Gastrocnemius medialis (tissue), 4 donors: ENCODE results near the gene PDE4C. TPM values are rescaled to one million over a fixed set of nuclear protein-coding genes. Genes with fewer than 3 reads are reported as not detected.

Source experiments
- ATAC-seq, 2 donors: fragments of 150-250 bp; one replicate each; pipeline ENCODE4 v1.9.1; 2016
- DNase-seq, 2 donors: peaks; one replicate each; pipeline ENCODE4 v3.0.0-alpha.2; 2019
- H3K27ac ChIP-seq, 4 donors: fragments of 200-600 bp; sonication (generic); 1 replicate in 1 of 4; 2 replicates in 3 of 4; pipeline ENCODE4 v1.5.1; 2016 to 2018; ENCODE audit warnings: mild to moderate bottlenecking in 2 of 4, moderate library complexity in 1 of 4
- H3K27me3 ChIP-seq, 3 donors: fragments of 200-600 bp; sonication (generic) in 2 of 3; 1 replicate in 1 of 3; 2 replicates in 2 of 3; pipeline versions ENCODE4 v1.5.1 to v1.6.0; 2016 to 2019; ENCODE audit warnings: mild to moderate bottlenecking in 1 of 3, moderate library complexity in 1 of 3
- H3K36me3 ChIP-seq, 2 donors: fragments of 200-600 bp; sonication (generic) in 1 of 2; one replicate each; pipeline ENCODE4 v1.5.1; 2017 to 2018
- H3K4me1 ChIP-seq, 2 donors: fragments of 200-600 bp; sonication (generic) in 1 of 2; one replicate each; pipeline ENCODE4 v1.5.1; 2016 to 2017; ENCODE audit warnings: mild to moderate bottlenecking in 2 of 2
- H3K4me3 ChIP-seq, 4 donors: fragments of 200-600 bp; sonication (generic) in 3 of 4; 1 replicate in 1 of 4; 2 replicates in 3 of 4; pipeline ENCODE4 v1.5.1; 2016 to 2019; ENCODE audit warnings: mild to moderate bottlenecking in 2 of 4
- H3K9me3 ChIP-seq, 3 donors: fragments of 200-600 bp; sonication (generic) in 2 of 3; 1 replicate in 1 of 3; 2 replicates in 2 of 3; pipeline ENCODE4 v1.5.1; 2016 to 2019
- POLR2A ChIP-seq, 2 donors: fragments of 450-650 bp; IDR thresholded peaks; one replicate each; pipeline ENCODE4 v1.6.1; 2017; ENCODE audit warnings: antibody characterized with exemption in 2 of 2, mild to moderate bottlenecking in 2 of 2, moderate library complexity in 2 of 2
- in situ Hi-C, 4 donors: fragments of 200-750 bp; cut with MboI; loops; one replicate each; pipeline versions ENCODE4 v1.15.0 to v1.8.0; 2017; ENCODE audit warnings: low sequenced_read_pairs in 4 of 4
- intact Hi-C: fragments of 100-400 bp; cut with DNase I; formaldehyde crosslinking; loops from one replicate; pipeline ENCODE4 v1.15.1; 2023; ENCODE audit warnings: low total_unique reads
- total RNA-seq, 4 donors: library from RNA; depleted of rRNA; stranded (reverse); fragments of >200 nt; gene quantifications; one replicate each; pipeline versions ENCODE4 v1.1.0 to v1.2.3, GENCODE V29; 2016
- TF ChIP-seq, protein P1 (sequence below), 5 experiments: fragments of 450-650 bp in 3 of 5; fragments of 200-600 bp in 2 of 5; sonication (generic) in 2 of 5; IDR thresholded peaks in 4 of 5; conservative IDR thresholded peaks in 1 of 5; 1 replicate in 4 of 5; 2 replicates in 1 of 5; pipeline ENCODE4 v1.5.1; 2016 to 2019; ENCODE audit warnings: antibody characterized with exemption in 5 of 5, mild to moderate bottlenecking in 3 of 5, moderate library complexity in 3 of 5

Gene PDE4C
- total RNA-seq, 4 donors from 2014 or later: 0.65 to 2.6 (median 0.76) TPM; not detected in 1

DNA sequence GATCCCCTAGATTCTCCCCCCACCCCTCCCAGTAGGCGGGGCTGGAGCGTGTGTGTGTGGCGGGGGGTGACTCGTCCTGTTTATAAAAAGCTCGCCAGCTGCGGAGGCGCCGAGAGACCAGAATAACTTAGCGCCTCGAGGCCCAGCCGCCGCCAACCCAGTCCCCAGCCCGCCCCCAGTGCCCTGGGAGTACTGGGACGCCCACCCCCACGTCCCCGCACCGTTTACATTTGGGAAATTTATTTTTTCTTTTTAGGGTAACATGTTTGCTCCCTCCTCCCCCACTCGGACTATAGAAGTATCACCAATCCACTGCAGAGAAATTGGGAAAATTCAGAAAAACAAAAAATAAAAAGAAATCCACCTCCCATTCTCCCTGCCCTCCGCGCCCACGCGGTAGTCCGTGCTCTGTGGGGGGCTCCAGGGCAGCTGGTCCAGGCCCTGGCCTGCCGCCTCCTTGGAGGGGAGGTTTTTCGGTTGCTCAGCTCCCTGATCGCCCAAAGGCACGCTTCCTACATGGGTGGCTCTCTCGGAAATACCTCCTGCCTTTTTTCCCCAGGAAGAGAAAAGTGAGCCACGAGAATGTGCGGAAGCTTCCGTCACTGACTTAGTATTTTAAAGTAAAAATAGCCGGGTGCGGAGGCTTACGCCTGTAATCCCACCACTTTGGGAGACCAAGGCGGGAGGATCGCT is 20.9 kb downstream of the PDE4C start:
- peak overlapping the region; percentile 98 to 100 (median 100) for H3K27ac ChIP-seq
- peak overlapping the region; percentile 73 to 91 (median 80) for H3K4me3 ChIP-seq
- H3K9me3 ChIP-seq: no peaks in the 10 kb centered on the region
- H3K36me3 ChIP-seq: no peaks in the 10 kb centered on the region
- peak in 1 of 2 donors; percentile 89 for TF ChIP-seq POLR2A (IDR thresholded peaks at IDR 0.05)
- TF ChIP-seq, protein P1, sequence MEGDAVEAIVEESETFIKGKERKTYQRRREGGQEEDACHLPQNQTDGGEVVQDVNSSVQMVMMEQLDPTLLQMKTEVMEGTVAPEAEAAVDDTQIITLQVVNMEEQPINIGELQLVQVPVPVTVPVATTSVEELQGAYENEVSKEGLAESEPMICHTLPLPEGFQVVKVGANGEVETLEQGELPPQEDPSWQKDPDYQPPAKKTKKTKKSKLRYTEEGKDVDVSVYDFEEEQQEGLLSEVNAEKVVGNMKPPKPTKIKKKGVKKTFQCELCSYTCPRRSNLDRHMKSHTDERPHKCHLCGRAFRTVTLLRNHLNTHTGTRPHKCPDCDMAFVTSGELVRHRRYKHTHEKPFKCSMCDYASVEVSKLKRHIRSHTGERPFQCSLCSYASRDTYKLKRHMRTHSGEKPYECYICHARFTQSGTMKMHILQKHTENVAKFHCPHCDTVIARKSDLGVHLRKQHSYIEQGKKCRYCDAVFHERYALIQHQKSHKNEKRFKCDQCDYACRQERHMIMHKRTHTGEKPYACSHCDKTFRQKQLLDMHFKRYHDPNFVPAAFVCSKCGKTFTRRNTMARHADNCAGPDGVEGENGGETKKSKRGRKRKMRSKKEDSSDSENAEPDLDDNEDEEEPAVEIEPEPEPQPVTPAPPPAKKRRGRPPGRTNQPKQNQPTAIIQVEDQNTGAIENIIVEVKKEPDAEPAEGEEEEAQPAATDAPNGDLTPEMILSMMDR (IDR thresholded peaks at IDR 0.05 in 4 of 5, conservative IDR thresholded peaks at IDR 0.05 in 1 of 5): no peak
- intact Hi-C loops: loop anchor here (2.0 to 10.0 kb wide), 3 partner anchors 69 to 209 kb away; partner anchors contain the start of genes IQCN, LSM4 and SSBP4
- no peaks in the 10 kb centered on the region for H3K27me3 ChIP-seq
- in situ Hi-C loops: loop anchor here in 1 of 4 donors (5.0 kb wide), 1 partner anchor 42 kb away; no protein-coding TSS in a partner anchor
- H3K4me1 ChIP-seq: peaks cover 6 to 19% of the 10 kb centered on the region in 2 donors
- DNase-seq (peak; percentile 87 to 92), ATAC-seq (peak; percentile 58 to 63)

- Histone ChIP-seq H3K27ac (peak overlapping the region; percentile 98 to 100 (median 100)), H3K36me3 (no peaks in the 10 kb centered on the region), H3K27me3 (no peaks in the 10 kb centered on the region), H3K4me1 (peaks cover 6 to 19% of the 10 kb centered on the region in 2 donors), H3K9me3 (no peaks in the 10 kb centered on the region), H3K4me3 (peak overlapping the region; percentile 73 to 91 (median 80))
- ATAC-seq: peak; percentile 40 to 55
- in situ Hi-C loops (loop anchor here in 1 of 4 donors (5.0 kb wide), 1 partner anchor 43 kb away; no protein-coding TSS in a partner anchor), intact Hi-C loops (loop anchor here (1.0 to 10.0 kb wide), 7 partner anchors 11 to 210 kb away; partner anchors contain the start of genes ARRDC2, IQCN, LSM4 and MPV17L2)
- peak in 1 of 2 donors; percentile 40 for DNase-seq
- TF ChIP-seq, protein P1 (IDR thresholded peaks at IDR 0.05 in 4 of 5, conservative IDR thresholded peaks at IDR 0.05 in 1 of 5): peak in 1 of 5 experiments; percentile 7
- TF ChIP-seq POLR2A (IDR thresholded peaks at IDR 0.05): peak; percentile 85
Observed at GRCh38 chr19:18204394-18205199, 21.6 kb downstream of the PDE4C start.

DNA sequence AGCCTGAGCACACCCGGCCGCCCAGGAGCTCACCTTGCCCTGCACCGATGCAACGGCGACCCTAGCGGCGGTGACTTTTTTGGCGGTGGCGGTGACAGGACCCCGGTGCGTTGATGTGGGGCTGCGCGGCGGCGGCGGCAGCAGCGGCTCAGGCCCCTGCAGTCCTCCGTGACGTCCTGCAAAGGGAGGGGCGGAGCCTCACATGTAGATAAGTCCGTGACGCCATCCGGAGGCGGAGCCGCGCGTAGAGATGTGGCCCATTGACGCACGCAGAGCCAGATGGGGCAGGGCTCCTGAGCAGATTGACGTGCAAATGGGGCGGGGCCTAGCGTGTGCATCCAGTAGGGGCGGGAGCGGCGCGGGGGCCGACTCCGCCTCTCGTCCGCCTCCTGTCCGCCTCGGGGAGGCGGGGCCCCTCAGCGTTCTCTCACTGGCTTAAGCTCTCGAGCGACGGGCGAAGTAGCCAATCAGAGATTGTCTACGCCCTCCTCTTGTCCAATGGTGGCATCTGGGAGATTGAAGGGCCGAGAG is 22.3 kb downstream of the PDE4C start, which contains the start of gene RAB3A:
RAB3A (minus strand) TSS at position 180 of the 531 bp plus-strand sequence. CDS start 1,302 bp downstream, outside the sequence.
- peaks cover 6 to 19% of the 10 kb centered on the region in 2 donors for H3K4me1 ChIP-seq
- ATAC-seq (peak; percentile 93), DNase-seq (peak; percentile 100)
- in situ Hi-C loops (no loop called here), intact Hi-C loops (loop anchor here (1.0 to 10.0 kb wide), 6 partner anchors 11 to 211 kb away; partner anchors contain the start of genes ARRDC2, IQCN, MPV17L2 and SSBP4)
- no peaks in the 10 kb centered on the region for H3K27me3 ChIP-seq
- no peaks in the 10 kb centered on the region for H3K9me3 ChIP-seq
- no peaks in the 10 kb centered on the region for H3K36me3 ChIP-seq
- TF ChIP-seq POLR2A (IDR thresholded peaks at IDR 0.05): no peak
- TF ChIP-seq, protein P1 (IDR thresholded peaks at IDR 0.05 in 4 of 5, conservative IDR thresholded peaks at IDR 0.05 in 1 of 5): no peak
- peak within 1 kb of the TSS; percentile 74 to 91 (median 80) for H3K4me3 ChIP-seq
- H3K27ac ChIP-seq: peak within 1 kb of the TSS; percentile 98 to 100 (median 100)

- Histone ChIP-seq H3K4me3 (peak overlapping the region; percentile 58 to 83 (median 74)), H3K27ac (peak overlapping the region; percentile 59 to 80 (median 72)), H3K4me1 (peaks cover 6 to 19% of the 10 kb centered on the region in 2 donors), H3K36me3 (no peaks in the 10 kb centered on the region), H3K9me3 (no peaks in the 10 kb centered on the region), H3K27me3 (no peaks in the 10 kb centered on the region)
- DNase-seq: peak in 1 of 2 donors; percentile 31
- peak in 1 of 2 donors; percentile 2 for ATAC-seq
- intact Hi-C loops (loop anchor here (5.0 to 10.0 kb wide), 2 partner anchors 196 to 211 kb away; partner anchors contain the start of genes ARRDC2 and SSBP4), in situ Hi-C loops (no loop called here)
- TF ChIP-seq POLR2A (IDR thresholded peaks at IDR 0.05): no peak
- TF ChIP-seq, protein P1 (IDR thresholded peaks at IDR 0.05 in 4 of 5, conservative IDR thresholded peaks at IDR 0.05 in 1 of 5): peak in 1 of 5 experiments; percentile 22
Observed at GRCh38 chr19:18203408-18203862, 22.8 kb downstream of the PDE4C start.
